GM08714 (cell line): Measurements from ENCODE around the gene RAB17.
"Not testable (repeated sequence)": the region's sequence is repeated elsewhere in the genome, so short reads cannot be mapped to it uniquely, and the experiment has no call there.

Source experiments
- H3K4me3 ChIP-seq: fragments of 200-500 bp; sonication (Bioruptor generic); 2 replicates; pipeline ENCODE4 v1.5.1; 2014; ENCODE audit warnings: mild to moderate bottlenecking, low read length, inconsistent platforms
- ZNF274 ChIP-seq: IDR thresholded peaks from 2 replicates; pipeline ENCODE4 v1.6.1; 2012; ENCODE audit warnings: mild to moderate bottlenecking, low read depth, low read length

Gene RAB17

GRCh38 chr2:237614151-237614720 lies 23.7 kb upstream of the RAB17 start:
- no peak for TF ChIP-seq ZNF274
- H3K4me3 ChIP-seq = no peak overlapping the region

- no peak for TF ChIP-seq ZNF274
- no peak overlapping the region for H3K4me3 ChIP-seq
Measured at GRCh38 chr2:237613679-237614078, 23.1 kb upstream of the RAB17 start.

GRCh38 chr2:237612527-237613357 lies 22.2 kb upstream of the RAB17 start:
- H3K4me3 ChIP-seq = no peak overlapping the region
- TF ChIP-seq ZNF274 = no peak

DNA sequence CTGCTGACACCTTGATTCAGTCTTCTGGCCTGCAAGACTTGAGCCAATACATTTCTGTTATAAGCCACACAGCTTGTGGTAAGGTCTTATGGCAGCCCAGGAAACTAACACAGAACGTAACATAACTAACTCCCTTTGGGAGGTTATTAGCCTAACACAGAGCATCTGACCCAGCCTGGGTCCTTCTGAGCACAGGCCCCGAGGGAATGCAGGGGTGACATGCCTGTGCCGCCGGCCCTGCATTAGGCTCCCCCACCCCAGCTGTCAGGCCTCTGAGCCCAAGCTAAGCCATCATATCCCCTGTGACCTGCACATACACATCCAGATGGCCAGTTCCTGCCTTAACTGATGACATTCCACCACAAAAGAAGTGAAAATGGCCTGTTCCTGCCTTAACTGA lies 16.0 kb upstream of the RAB17 start:
- not testable (repeated sequence) for H3K4me3 ChIP-seq

DNA sequence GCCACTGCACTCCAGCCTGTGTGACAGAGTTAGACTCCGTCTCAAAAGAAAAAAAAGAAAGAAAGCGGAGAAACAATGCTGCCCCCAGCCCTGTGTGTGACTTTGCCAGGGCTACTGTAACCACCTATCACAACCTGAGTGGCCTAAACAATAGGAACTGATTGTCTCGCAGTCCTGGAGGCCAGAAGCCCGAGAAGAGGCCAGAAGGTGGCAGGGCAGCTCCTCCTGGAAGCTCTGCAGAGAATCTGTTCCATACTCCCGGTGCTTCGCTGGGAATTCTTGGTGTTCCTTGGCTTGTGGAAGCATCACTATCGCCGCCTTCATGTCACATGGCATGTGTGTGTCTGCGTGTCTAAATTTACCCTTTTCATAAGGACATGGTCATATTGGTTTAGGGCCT lies 14.4 kb upstream of the RAB17 start:
- TF ChIP-seq ZNF274 = no peak
- H3K4me3 ChIP-seq = no peak overlapping the region

- no peak for TF ChIP-seq ZNF274
- no peak overlapping the region for H3K4me3 ChIP-seq
Measured at GRCh38 chr2:237604391-237604790, 13.9 kb upstream of the RAB17 start.

DNA sequence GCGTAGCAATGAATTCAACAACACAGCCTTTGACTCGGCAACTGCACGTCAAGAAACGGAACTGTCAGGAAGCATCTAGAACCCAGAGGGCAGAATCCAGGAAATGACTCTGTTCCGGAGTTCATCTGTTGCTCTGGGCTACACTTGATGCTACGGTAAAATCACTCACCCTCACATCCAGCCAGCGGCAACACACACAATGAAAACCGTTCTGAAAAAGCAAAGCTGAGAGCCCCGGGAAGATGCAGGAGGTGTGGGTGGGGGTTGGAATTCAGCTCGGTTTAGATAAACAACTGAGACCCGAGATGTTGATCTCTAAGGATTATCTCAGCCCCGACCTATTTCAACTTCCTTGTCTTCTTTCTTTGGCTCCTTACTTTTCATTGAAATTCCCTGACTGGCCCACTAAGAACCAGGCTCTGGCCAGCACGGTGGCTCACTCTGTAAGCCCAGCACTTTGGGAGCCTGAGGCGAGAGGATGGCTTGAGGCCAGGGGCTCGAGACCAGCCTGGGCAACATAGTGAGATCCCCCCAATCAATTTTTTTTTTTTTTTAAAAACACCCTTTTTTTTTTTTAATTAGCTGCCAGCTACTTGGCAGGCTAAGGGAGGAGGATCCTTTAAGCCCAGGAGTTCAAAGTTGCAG lies 13.3 kb upstream of the RAB17 start:
- TF ChIP-seq ZNF274 = no peak
- no peak overlapping the region for H3K4me3 ChIP-seq

GRCh38 chr2:237603049-237603717 lies 12.6 kb upstream of the RAB17 start:
- TF ChIP-seq ZNF274 = no peak
- H3K4me3 ChIP-seq = no peak overlapping the region

DNA sequence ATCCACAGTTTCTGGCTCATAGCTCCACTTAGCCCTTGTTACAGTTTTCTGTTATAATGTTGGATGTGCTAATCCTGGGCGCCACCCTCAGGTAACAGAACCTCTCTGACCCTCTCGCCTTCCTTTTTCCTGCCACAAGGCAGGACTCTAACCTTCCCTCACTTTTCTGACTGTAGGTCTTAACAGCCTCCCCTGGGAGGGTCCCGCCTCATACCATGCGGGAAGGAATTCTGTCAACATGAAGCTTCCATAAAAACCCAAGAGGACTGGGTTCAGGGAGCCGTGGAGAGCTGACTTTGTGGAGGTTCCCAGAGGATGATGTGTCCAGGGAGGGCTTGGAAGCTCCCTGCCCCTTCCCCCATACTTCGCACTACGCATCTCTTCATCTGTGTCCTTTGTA lies 11.9 kb upstream of the RAB17 start:
- H3K4me3 ChIP-seq = no peak overlapping the region
- no peak for TF ChIP-seq ZNF274

DNA sequence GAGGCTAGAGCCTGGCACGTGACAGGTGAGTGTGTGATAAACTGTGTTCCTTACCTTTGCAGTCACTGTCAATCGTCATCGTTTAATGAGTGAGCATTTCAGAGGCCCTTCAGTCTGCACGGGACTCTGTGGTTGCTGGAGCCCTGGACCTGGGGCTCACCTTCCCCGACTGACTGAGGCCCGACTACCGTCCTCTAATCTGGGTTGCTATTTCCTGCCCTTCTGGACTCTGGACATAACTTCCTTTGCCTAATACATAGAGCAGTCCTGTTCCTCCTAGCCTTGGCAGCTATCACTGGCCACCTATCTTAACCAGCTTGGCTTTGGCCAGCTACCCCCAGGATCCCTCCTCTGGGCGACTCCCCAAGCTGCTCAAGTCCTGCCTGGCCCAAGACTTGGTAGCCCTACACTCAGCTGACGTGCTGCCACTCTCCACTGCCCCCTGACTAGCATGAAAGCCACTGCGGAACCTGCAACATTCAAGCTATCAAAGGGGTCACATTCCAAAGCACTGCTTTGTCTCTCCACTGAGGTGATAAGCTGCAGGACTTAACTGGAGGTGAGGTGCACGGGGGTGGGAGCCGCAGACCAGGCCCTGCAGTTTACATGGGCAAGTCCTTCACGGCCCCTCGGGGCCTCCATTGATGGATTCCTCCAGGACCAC lies 11.1 kb upstream of the RAB17 start:
- H3K4me3 ChIP-seq = no peak overlapping the region
- TF ChIP-seq ZNF274 = no peak

DNA sequence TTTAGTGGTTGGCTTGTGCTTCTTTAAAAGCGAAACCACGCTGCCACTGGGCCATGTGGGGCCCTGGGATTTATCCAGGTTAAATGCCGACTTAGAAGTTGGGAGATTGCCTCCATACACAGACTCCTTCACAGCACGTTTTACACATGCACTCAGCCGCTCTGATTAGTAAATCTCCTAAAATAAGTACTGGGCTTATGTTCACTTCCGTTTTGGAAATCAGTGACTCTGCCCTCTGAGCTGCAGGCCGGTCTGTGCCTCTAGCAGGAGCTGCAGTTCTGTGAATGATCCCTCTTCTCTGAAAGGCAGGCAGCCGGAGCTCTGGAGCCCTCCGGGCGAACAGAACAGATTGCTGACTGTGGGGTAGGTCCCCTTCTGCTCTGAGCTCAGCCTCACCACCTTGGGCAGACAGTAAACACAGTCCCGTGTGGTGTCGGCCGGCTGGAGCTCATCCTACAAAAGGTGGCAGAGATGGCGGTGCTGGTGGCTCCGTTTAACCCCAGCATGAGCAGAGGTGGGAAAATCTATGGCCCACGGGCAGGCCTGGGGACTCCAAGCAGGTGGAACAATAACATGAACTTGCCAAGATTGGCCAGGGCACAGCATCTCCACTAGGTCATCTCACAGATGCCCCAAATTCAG lies 9.8 kb upstream of the RAB17 start:
- no peak for TF ChIP-seq ZNF274
- H3K4me3 ChIP-seq = no peak overlapping the region

DNA sequence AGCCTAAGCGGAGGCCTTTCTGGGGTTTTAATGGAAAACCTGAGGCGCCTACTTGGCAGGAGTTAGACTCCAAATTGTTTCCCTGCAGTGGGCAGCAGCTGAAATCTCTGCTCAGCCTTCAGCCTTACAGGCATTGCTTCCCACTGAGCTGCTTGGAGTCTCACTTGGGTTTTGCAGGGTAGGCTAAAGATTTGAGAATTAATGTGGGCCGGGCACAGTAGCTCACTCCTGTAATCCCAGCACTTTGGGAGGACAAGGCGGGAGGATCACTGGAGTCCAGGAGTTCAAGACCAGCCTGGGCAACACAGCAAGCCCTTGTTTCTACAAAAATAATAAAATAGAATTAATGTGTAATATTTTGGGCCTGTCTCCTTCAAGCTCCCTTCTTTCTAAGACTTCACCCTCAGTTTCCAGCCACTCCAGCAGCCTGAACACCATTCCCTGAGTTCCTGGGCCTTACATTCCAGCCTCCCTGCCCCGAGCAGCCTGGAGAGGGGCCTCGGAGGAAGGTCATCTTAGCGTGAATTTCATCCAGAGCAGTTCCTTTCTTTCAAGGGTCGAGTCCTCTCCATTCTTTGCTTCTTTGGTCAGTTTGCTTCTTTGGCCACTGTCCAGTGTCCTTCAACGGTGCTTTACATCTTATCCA lies 9.1 kb upstream of the RAB17 start:
- TF ChIP-seq ZNF274 = no peak
- H3K4me3 ChIP-seq = no peak overlapping the region

DNA sequence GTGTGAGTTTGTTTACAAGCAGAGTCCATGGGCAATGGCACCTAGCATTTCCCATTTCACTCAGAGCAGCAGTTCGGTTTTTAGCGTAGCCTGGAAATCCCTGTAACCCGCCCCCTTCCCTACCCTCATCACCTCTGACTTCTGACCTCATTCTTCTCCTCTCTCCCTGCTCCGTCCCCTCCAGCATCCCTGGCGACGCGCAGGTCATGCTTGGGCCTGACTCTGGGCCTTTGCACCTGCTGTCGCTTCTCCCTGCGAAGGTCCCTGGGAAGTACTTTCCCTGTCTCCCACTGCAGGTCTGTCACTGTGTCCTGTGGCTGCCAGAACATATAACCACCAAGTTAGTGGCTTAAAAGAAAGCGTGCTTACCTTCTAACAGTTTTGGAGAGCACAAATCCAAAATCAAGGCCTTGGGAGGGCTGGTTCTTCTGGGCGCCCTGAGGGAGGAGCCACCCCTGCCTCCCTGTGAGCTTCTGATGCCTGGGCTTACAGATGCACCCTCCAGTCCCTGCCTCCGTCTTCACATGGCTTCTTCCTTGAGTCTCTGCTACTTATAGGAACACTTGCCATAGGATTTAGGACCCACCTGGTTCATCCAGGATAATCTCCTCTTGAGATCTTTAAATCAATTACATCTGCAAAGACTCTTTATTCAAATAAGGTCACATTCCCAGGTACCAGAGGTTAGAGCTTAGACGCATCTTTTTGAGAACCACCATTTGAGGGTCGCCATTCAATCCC lies 8.1 kb upstream of the RAB17 start:
- H3K4me3 ChIP-seq = no peak overlapping the region
- TF ChIP-seq ZNF274 = no peak
